GM18873 (cell line): Measurements from ENCODE around the gene PHLDB1.
"Not testable (repeated sequence)": the region's sequence is repeated elsewhere in the genome, so short reads cannot be mapped to it uniquely, and the experiment has no call there.

Experiments used
- ATAC-seq: cut with Tn5 transposase; IDR thresholded peaks from one replicate; pipeline ENCODE4 v1.9.1; 2021; ENCODE audit warnings: mild to moderate bottlenecking, moderate library complexity, moderate number of reproducible peaks; ENCODE audit not compliant: unreplicated experiment, low FRiP score

Gene PHLDB1

GRCh38 chr11:118607401-118608359 lies at the start of gene PHLDB1:
PHLDB1 (plus strand) TSS chr11:118607615; CDS start chr11:118613837, 6,222 bp downstream.
- ATAC-seq, result no peak

DNA sequence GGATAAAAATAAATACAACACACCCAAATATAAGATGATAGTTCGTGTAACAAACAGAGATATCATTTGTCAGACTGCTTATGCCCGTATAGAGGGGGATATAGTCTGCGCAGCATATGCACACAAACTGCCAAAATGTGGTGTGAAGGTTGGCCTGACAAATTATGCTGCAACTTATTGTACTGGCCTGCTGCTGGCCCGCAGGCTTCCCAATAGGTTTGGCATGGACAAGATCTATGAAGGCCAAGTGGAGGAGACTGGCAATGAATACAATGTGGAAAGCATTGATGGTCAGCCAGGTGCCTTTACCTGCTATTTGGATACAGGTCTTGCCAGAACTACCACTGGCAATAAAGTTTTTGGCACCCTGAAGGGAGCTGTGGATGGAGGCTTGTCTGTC lies 46.6 kb upstream of the PHLDB1 start:
- ATAC-seq, result no peak

- no peak for ATAC-seq
These were observed 42.4 kb upstream of the PHLDB1 start for GRCh38 chr11:118565051-118565450.

DNA sequence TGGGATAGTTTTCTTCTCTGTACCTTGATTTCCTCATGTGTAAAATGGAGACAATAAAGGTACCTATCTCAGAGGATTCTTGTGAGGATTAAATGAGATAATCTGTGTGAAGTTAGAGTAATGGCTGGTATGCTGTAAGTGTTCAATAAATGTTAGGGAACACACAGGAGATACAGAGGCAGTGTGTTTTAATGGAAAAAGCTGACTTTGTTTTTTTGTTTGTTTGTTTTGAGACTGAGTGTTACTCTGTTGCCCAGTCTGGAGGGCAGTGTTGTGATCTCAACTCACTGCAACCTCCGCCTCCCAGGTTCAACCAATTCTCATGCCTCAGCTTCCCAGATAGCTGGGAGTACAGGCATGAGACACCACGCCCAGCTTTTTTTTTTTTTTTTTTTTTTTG lies 37.7 kb upstream of the PHLDB1 start:
- no peak for ATAC-seq

- ATAC-seq, result no peak
These were observed 36.6 kb upstream of the PHLDB1 start for GRCh38 chr11:118570787-118571186.

GRCh38 chr11:118571701-118572060 lies 35.7 kb upstream of the PHLDB1 start:
- not testable (repeated sequence) for ATAC-seq

- peak; percentile 46 for ATAC-seq
These were observed 35.1 kb upstream of the PHLDB1 start, which contains the start of gene ARCN1 for GRCh38 chr11:118572061-118572980. ARCN1 (plus strand) TSS chr11:118572409; CDS start chr11:118572548, 139 bp downstream.

GRCh38 chr11:118572981-118573550 lies 34.3 kb upstream of the PHLDB1 start:
- ATAC-seq, result peak; percentile 12

DNA sequence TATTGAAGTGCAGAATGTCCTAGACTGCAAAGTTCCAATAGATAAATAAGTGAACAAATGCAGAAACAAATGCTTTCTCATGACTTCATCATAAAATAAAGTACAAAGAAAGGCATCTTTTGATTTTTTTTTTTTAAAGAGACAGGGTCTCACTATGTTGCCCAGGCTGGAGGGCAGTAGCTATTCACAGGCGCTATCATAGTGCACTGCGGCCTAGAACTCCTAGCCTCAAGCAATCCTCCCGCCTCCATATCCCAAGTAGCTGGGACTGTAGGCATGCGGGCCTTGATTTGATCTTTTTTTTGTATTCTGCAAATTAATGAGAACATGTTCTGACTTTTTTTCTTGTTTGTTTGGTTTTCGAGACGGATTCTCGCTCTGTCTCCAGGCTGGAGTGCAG lies 32.8 kb upstream of the PHLDB1 start:
- no peak for ATAC-seq

DNA sequence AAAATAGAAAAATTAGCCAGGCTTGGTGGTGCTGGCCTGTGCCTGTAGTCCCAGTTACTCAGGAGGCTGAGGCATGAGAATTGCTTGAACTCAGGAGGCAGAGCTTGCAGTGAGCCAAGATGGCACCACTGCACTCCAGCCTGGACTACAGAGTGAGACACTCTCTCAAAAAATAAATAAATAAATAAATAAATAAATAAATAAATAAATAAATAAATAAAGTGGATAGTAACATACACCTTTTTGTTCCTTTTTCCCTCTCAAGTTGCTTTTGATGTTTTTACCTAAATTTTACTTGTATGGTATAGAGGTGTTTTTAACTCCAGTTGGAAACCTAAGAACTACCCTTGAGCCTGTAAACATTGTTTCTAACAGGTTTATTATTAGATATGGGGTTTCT lies 29.4 kb upstream of the PHLDB1 start:
- ATAC-seq, result not testable (repeated sequence)

GRCh38 chr11:118581057-118581456 lies 26.4 kb upstream of the PHLDB1 start:
- no peak for ATAC-seq

DNA sequence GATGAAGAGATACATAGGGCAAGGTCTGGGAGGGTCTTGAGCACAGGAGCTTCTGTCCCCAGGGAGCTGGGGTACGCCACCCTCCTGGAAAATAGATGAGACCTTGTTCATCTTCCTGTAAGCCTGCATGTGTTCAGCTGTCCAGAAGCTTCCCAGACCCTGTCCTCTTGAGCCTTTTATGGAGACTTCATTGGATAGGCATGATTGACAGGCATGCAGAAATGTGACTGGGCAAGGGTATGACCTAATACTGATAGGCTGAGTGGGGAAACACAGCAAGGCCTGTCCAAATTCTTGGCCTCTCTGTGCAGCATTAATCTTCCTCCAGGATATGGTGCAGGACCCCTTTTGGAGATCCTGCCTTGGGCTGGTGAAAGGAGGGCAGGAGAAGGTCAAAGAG lies 19.5 kb upstream of the PHLDB1 start:
- no peak for ATAC-seq

DNA sequence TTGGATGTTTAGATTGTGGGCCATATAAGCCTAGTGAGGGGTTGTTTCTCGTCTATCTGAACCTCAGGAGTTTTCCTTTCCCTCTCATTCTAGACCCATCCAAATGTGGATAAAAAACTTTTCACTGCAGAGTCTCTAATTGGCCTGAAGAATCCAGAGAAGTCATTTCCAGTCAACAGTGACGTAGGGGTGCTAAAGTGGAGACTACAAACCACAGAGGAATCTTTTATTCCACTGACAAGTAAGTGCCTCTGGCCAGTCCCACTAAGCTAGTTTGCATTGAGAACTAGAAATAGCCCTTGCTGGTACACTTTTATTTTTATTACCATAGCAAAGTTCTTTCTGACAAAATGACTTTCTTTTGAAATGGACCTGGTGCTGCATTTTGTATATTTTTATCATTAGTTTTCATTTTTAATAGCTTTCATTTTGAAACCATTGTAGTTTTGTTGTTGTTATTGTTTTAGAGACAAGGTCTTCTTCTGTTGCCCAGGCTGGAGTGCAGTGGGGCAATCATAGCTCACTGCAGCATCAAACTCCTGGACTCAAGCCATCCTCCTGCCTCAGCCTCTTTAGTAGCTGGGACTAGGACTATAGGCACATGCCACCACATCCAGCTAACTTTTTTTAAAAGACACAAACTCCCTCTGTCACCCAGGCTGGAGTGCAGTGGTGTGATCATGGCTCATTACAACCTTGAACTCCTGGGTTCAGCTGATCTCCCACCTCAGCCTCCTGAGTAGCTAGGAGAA lies 14.6 kb upstream of the PHLDB1 start:
- no peak for ATAC-seq

DNA sequence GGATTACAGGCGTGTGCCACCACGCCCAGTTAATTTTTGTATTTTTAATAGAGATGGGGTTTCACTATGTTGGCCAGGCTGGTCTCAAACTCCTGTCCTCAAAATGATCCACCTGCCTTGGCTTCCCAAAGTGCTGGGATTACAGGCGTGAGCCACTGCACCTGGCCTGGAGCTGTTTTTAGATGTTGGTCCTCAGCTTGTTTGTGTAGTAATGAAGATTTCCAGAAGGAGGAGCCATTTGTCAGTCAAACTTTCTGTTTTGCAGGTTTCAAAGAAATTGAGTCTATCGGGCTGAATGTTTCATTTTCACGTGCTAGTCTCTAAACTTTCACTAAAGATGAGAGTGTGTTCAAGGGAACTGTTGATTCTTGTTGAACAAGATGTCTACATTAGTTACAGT lies 12.4 kb upstream of the PHLDB1 start:
- ATAC-seq, result not testable (repeated sequence)

- no peak for ATAC-seq
These were observed 10.9 kb upstream of the PHLDB1 start for GRCh38 chr11:118596224-118597146.

DNA sequence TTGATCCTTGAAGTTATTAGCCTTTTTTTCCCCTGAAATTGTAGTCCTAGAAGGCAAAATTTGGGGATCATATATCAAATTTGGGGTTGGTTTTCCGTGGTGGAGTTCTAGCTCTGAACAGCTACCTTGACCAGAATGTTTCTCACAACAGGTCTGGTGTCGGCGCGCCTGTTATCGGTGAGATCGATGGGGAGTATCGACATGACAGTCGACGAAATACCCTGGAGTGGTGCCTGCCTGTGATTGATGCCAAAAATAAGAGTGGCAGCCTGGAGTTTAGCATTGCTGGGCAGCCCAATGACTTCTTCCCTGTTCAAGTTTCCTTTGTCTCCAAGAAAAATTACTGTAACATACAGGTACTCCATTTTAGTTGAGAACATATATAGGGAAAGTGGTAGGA lies 9.9 kb upstream of the PHLDB1 start:
- ATAC-seq, result no peak

GRCh38 chr11:118602331-118602730 lies 5.1 kb upstream of the PHLDB1 start:
- no peak for ATAC-seq

DNA sequence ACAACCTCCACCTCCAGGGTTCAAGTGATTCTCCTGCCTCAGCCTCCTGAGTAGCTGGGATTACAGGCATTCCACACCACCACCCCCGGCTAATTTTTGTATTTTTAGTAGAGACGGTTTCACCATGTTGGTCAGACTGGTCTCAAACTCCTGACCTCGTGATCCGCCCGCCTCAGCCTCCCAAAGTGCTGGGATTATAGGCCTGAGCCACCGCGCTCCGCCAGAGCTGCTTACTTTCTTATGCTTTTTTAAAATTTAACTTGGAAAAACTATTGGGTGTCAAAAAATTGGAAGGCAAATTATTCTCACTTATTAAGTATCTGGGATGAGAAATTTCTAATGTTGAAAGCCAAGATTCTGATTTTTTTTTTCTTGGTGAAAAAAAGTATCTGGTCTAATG lies 3.7 kb upstream of the PHLDB1 start:
- ATAC-seq, result not testable (repeated sequence)

DNA sequence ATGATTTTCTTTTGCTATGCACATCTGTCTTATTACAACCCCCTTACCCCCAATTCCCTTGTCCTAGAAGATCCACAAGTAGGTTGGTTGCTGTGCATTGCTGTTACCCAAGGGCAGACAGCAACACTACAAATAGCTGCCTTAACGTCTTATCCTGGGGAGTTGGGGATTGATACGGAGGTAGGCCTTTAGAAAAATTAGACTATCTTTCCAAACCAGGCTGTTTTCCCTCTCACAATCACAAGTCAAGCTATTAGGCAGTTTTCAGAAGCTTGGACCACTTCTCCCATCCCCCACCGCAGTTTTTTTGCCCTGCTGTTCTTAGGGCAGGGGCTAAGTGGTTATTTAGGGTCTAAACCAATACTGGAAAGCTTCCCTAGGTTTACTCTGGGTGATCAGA lies 2.8 kb upstream of the PHLDB1 start:
- no peak for ATAC-seq
